Breast epithelium (tissue), 4 donors: Measurements from ENCODE around the gene CPOX. TPM values are rescaled to one million over a fixed set of nuclear protein-coding genes. Genes with fewer than 3 reads are reported as not detected.

ENCODE experiments used
- DNase-seq, 2 donors: peaks; one replicate each; pipeline ENCODE4 v3.0.0-alpha.2; 2019; ENCODE audit warnings: low spot score in 2 of 2
- H3K27ac ChIP-seq, 2 donors: fragments of 200-600 bp; sonication (generic) in 1 of 2; one replicate each; pipeline ENCODE4 v1.5.1; 2016 to 2019; ENCODE audit warnings: mild to moderate bottlenecking in 1 of 2
- H3K27me3 ChIP-seq, 2 donors: fragments of 200-600 bp; sonication (generic) in 1 of 2; one replicate each; pipeline versions ENCODE4 v1.5.1 to v1.6.0; 2017 to 2019; ENCODE audit warnings: control low read depth in 1 of 2, mild to moderate bottlenecking in 1 of 2
- H3K36me3 ChIP-seq: fragments of 200-600 bp; one replicate; pipeline ENCODE4 v1.5.1; 2019
- H3K4me1 ChIP-seq, 2 donors: fragments of 200-600 bp; sonication (generic); one replicate each; pipeline ENCODE4 v1.5.1; 2016 to 2019; ENCODE audit warnings: control low read depth in 1 of 2
- H3K4me3 ChIP-seq, 3 donors: fragments of 200-600 bp; sonication (generic); 1 replicate in 2 of 3; 2 replicates in 1 of 3; pipeline ENCODE4 v1.5.1; 2016 to 2019; ENCODE audit warnings: mild to moderate bottlenecking in 3 of 3, moderate library complexity in 2 of 3
- H3K9me3 ChIP-seq, 2 donors: fragments of 200-600 bp; sonication (generic) in 1 of 2; one replicate each; pipeline ENCODE4 v1.5.1; 2016 to 2019; ENCODE audit warnings: control low read depth in 1 of 2
- POLR2A ChIP-seq: fragments of 450-650 bp; IDR thresholded peaks from one replicate; pipeline ENCODE4 v1.6.1; 2016; ENCODE audit warnings: antibody characterized with exemption, mild to moderate bottlenecking, moderate library complexity
- POLR2AphosphoS5 ChIP-seq, 3 donors: sonication (generic); formaldehyde crosslinking; IDR thresholded peaks; one replicate each; pipeline ENCODE4 v1.6.1; 2017; ENCODE audit warnings: antibody characterized with exemption in 3 of 3
- intact Hi-C: fragments of 100-400 bp; cut with DNase I; formaldehyde crosslinking; loops from one replicate; pipeline ENCODE4 v1.15.1; 2023; ENCODE audit warnings: low total_unique reads
- total RNA-seq, 3 donors: library from RNA; depleted of rRNA; stranded (reverse); fragments of >200 nt; gene quantifications; one replicate each; pipeline ENCODE4 v1.1.0, GENCODE V29; 2016
- TF ChIP-seq, protein P1 (sequence below), 3 donors: fragments of 450-650 bp; IDR thresholded peaks; one replicate each; pipeline ENCODE4 v1.5.1; 2016 to 2017; ENCODE audit warnings: antibody characterized with exemption in 3 of 3, mild to moderate bottlenecking in 3 of 3, moderate library complexity in 3 of 3

The CPOX gene
- total RNA-seq, 3 donors from 2014 or later, result 14.4 to 22.1 (median 15.1) TPM

DNA sequence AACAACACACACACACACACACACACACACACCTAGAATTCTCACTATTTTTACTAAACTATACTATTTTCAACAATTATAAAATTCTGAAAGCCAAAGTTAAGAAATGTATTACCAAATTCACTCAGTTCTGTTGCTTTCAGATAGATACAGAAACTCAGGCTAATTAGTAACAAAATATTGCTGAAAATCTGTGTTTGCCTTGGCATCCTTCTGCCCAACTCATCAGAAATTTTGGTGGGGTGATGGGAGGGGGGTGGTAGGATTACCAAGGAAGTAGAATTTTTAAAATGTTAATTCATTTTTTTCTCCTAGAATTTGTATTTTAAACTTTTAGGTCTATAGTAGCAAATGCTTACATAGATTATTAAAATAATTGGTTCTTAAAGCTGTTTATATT, 2.7 kb upstream of the CPOX start:
- Histone ChIP-seq H3K36me3 (no peaks in the 10 kb centered on the region), H3K9me3 (no peaks in the 10 kb centered on the region), H3K27ac (no peak overlapping the region), H3K4me1 (peaks cover 0 to 3% of the 10 kb centered on the region in 2 donors), H3K27me3 (no peaks in the 10 kb centered on the region), H3K4me3 (no peak overlapping the region)
- no peak for DNase-seq
- intact Hi-C loops, result no loop called here
- TF ChIP-seq, protein P1, sequence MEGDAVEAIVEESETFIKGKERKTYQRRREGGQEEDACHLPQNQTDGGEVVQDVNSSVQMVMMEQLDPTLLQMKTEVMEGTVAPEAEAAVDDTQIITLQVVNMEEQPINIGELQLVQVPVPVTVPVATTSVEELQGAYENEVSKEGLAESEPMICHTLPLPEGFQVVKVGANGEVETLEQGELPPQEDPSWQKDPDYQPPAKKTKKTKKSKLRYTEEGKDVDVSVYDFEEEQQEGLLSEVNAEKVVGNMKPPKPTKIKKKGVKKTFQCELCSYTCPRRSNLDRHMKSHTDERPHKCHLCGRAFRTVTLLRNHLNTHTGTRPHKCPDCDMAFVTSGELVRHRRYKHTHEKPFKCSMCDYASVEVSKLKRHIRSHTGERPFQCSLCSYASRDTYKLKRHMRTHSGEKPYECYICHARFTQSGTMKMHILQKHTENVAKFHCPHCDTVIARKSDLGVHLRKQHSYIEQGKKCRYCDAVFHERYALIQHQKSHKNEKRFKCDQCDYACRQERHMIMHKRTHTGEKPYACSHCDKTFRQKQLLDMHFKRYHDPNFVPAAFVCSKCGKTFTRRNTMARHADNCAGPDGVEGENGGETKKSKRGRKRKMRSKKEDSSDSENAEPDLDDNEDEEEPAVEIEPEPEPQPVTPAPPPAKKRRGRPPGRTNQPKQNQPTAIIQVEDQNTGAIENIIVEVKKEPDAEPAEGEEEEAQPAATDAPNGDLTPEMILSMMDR (IDR thresholded peaks at IDR 0.05), result no peak
- no peak for TF ChIP-seq POLR2A
- TF ChIP-seq POLR2AphosphoS5 (IDR thresholded peaks at IDR 0.05), result no peak

DNA sequence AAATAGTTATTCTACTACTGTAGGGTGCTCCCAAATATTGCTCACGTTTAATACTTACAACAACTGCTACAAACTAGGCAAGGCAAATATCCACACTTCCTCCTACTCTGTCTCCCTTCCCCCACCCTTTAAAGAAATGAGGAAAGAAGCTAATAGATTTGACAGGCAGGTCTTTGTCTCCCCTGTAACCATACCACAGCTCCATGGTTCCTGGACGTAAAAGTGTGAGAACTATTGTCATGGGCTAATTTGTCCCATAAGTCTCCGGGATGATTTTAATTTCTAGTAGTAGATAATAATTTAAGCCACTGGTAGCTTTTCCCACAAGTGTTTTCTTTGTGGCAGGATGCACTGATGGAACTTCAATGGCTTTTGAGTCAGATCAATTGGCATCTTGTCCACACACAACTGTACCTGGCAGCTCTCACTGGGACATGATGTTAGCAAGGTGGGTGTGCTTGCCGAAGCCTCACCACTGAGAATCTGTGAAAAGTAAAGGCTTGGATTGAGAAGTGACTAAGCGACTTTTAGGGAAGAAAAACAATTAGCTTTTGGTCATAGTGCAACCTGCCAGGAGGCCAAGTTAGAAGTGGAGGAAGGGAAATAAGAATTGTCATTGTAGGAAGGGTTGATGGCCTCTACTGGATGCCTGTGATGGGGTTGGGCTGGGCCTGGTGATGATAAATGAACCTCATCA, 1.4 kb upstream of the CPOX start:
- TF ChIP-seq POLR2AphosphoS5 (IDR thresholded peaks at IDR 0.05) (no peak), POLR2A (no peak)
- TF ChIP-seq, protein P1 (IDR thresholded peaks at IDR 0.05), result no peak
- H3K27ac ChIP-seq, result no peak overlapping the region
- no peaks in the 10 kb centered on the region for H3K9me3 ChIP-seq
- H3K36me3 ChIP-seq, result no peaks in the 10 kb centered on the region
- DNase-seq, result no peak
- peaks cover 0 to 3% of the 10 kb centered on the region in 2 donors for H3K4me1 ChIP-seq
- intact Hi-C loops, result loop anchor here (5.0 kb wide), 2 partner anchors 483 to 543 kb away; no protein-coding TSS in a partner anchor
- H3K27me3 ChIP-seq, result no peaks in the 10 kb centered on the region
- no peak overlapping the region for H3K4me3 ChIP-seq

DNA sequence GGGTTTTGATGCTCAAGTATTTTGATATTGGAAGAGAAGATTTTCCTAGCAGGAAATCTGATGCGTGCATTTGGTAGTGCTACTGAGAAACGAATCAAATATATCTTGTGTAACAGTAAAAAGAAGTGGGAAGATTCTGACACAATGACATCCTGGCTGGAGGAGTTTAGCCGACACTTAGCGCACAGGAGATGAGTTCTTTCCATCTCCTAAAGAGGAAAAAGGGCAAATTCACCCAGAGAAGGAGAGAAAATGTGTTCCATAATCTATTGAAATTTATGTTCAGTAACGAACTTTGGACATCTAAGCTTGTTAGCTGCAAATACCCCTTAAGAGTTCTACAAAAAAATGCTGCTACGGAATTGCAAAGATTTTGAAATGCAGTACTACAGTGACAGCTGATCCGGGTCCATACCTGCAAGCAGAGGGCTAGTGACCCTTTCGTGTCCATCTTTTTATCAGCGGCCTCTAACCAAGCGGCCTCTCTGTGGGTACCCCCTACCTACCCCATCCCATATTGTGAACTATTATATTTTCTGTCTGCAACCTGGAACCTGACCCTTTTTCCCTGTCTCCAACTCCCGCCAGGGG, 971 bp downstream of the CPOX start:
- H3K27me3 ChIP-seq, result no peaks in the 10 kb centered on the region
- peak overlapping the region; percentile 76 to 80 for H3K27ac ChIP-seq

DNA sequence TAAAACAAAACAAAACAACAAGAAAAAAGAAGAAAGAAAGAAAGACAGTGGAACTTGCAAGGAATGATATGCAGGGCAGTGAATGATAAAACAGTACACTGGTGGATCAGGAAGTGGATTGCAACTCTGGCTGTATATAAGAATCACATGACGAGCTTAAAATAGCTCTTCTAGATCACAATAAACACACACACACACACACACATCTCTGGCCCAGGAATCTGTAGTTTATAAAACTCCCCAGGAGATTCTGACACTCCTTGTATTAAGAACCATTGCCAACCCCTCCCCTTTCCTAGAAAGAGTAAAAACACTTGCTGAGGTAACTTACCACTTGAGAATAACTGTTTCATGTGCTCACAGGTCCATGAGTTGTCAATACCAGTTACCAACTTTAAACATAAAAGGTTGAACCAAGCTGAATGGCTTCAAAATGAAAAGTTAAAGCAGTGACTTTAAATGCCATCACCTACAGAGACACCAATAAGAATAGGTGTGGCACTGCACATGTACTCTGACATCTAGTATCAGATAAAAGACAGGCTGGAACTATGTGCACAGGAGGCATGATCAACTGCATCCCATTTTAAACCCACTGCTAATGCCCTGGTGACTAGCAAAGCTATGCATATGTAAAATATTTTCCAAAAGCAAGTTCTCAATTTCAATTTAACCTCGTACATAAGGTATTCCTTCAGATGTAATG, 3.9 kb downstream of the CPOX start:
- Histone ChIP-seq H3K27me3 (no peaks in the 10 kb centered on the region), H3K4me1 (peaks cover 0 to 3% of the 10 kb centered on the region in 2 donors), H3K4me3 (no peak overlapping the region), H3K36me3 (no peaks in the 10 kb centered on the region), H3K27ac (no peak overlapping the region), H3K9me3 (no peaks in the 10 kb centered on the region)
- TF ChIP-seq POLR2AphosphoS5 (IDR thresholded peaks at IDR 0.05), result no peak
- TF ChIP-seq, protein P1 (IDR thresholded peaks at IDR 0.05), result no peak
- TF ChIP-seq POLR2A, result no peak
- no peak for DNase-seq
- intact Hi-C loops, result loop anchor here (5.0 kb wide), 2 partner anchors 488 to 548 kb away; no protein-coding TSS in a partner anchor

More for the DNA sequence above, 971 bp downstream of the CPOX start:
- H3K4me1 ChIP-seq, result peaks cover 0 to 3% of the 10 kb centered on the region in 2 donors
- DNase-seq, result no peak
- intact Hi-C loops, result loop anchor here (5.0 kb wide), 2 partner anchors 485 to 545 kb away; no protein-coding TSS in a partner anchor
- no peaks in the 10 kb centered on the region for H3K36me3 ChIP-seq
- H3K4me3 ChIP-seq, result peak overlapping the region; percentile 59 to 84 (median 80)
- TF ChIP-seq POLR2AphosphoS5 (IDR thresholded peaks at IDR 0.05) (no peak), POLR2A (no peak)
- TF ChIP-seq, protein P1 (IDR thresholded peaks at IDR 0.05), result no peak
- H3K9me3 ChIP-seq, result no peaks in the 10 kb centered on the region
